ENCODE results near the gene THADA.

Gene THADA

GRCh38 chr2:43226955-43227829, 368.6 kb downstream of the THADA start:
- peak; percentile 51 for DNase-seq

- DNase-seq, result peak; percentile 92
These were observed 369.3 kb downstream of the THADA start, which contains the start of gene ZFP36L2 for GRCh38 chr2:43226558-43226954. Gene ZFP36L2, minus strand, starts transcription at chr2:43226606. Its CDS starts 291 bp downstream, at chr2:43226315.

GRCh38 chr2:43225788-43226557, 369.9 kb downstream of the THADA start:
- DNase-seq, result peak; percentile 43

GRCh38 chr2:43225093-43225787, 370.6 kb downstream of the THADA start:
- peak; percentile 57 for DNase-seq

- DNase-seq, result peak; percentile 41
These were observed 371.2 kb downstream of the THADA start for GRCh38 chr2:43224571-43225092.

- peak; percentile 67 for DNase-seq
These were observed 371.7 kb downstream of the THADA start for GRCh38 chr2:43224131-43224570.

- DNase-seq, result no peak
These were observed 372.3 kb downstream of the THADA start for GRCh38 chr2:43223521-43224001.

- DNase-seq, result no peak
These were observed 373.1 kb downstream of the THADA start for GRCh38 chr2:43222475-43223309.

GRCh38 chr2:43221763-43222474, 373.9 kb downstream of the THADA start:
- peak; percentile 41 for DNase-seq

- DNase-seq, result no peak
These were observed 374.6 kb downstream of the THADA start for GRCh38 chr2:43221124-43221762.

GRCh38 chr2:43220760-43221123, 375.1 kb downstream of the THADA start:
- DNase-seq, result no peak

- no peak for DNase-seq
These were observed 375.5 kb downstream of the THADA start for GRCh38 chr2:43220229-43220751.

- peak; percentile 74 for DNase-seq
These were observed 376.2 kb downstream of the THADA start for GRCh38 chr2:43219383-43220228.

GRCh38 chr2:43218702-43219382, 377.0 kb downstream of the THADA start:
- peak; percentile 75 for DNase-seq

GRCh38 chr2:43218155-43218701, 377.6 kb downstream of the THADA start:
- DNase-seq, result no peak

- DNase-seq, result no peak
These were observed 378.3 kb downstream of the THADA start for GRCh38 chr2:43217228-43218154.

- no peak for DNase-seq
These were observed 379.2 kb downstream of the THADA start for GRCh38 chr2:43216629-43217028.
